ENCODE results near the gene SENP1.
A peak's percentile ranks its signal among the peaks of the same experiment; 100 is the strongest.
"Not testable (repeated sequence)": the region's sequence is repeated elsewhere in the genome, so short reads cannot be mapped to it uniquely, and the experiment has no call there.

Gene SENP1

GRCh38 chr12:48111312-48111693, 5.4 kb upstream of the SENP1 start:
- DNase-seq (ENCODE audit: low read depth) = not testable (repeated sequence)

- DNase-seq (ENCODE audit: low read depth) = no peak
These were observed 4.9 kb upstream of the SENP1 start for GRCh38 chr12:48110691-48111311.

- DNase-seq (ENCODE audit: low read depth) = no peak
These were observed 3.5 kb upstream of the SENP1 start for GRCh38 chr12:48109424-48109823.

- DNase-seq (ENCODE audit: low read depth) = no peak
These were observed 1.1 kb upstream of the SENP1 start for GRCh38 chr12:48106681-48107613.

GRCh38 chr12:48105321-48105866, 485 bp downstream of the SENP1 start:
- peak; percentile 22 for DNase-seq (ENCODE audit: low read depth)

GRCh38 chr12:48104531-48104930, 1.3 kb downstream of the SENP1 start:
- no peak for DNase-seq (ENCODE audit: low read depth)

GRCh38 chr12:48092611-48093010, 13.3 kb downstream of the SENP1 start:
- no peak for DNase-seq (ENCODE audit: low read depth)

- DNase-seq (ENCODE audit: low read depth) = no peak
These were observed 19.6 kb downstream of the SENP1 start for GRCh38 chr12:48086327-48086726.

- DNase-seq (ENCODE audit: low read depth) = no peak
These were observed 20.9 kb downstream of the SENP1 start for GRCh38 chr12:48084841-48085460.

GRCh38 chr12:48084066-48084465, 21.8 kb downstream of the SENP1 start:
- DNase-seq (ENCODE audit: low read depth) = no peak

GRCh38 chr12:48080821-48081220, 25.1 kb downstream of the SENP1 start:
- no peak for DNase-seq (ENCODE audit: low read depth)

- no peak for DNase-seq (ENCODE audit: low read depth)
These were observed 25.6 kb downstream of the SENP1 start for GRCh38 chr12:48080285-48080684.

- no peak for DNase-seq (ENCODE audit: low read depth)
These were observed 27.0 kb downstream of the SENP1 start for GRCh38 chr12:48078901-48079300.

- no peak for DNase-seq (ENCODE audit: low read depth)
These were observed 28.8 kb downstream of the SENP1 start for GRCh38 chr12:48077111-48077510.

- no peak for DNase-seq (ENCODE audit: low read depth)
These were observed 30.0 kb downstream of the SENP1 start for GRCh38 chr12:48075832-48076231.

- no peak for DNase-seq (ENCODE audit: low read depth)
These were observed 31.6 kb downstream of the SENP1 start for GRCh38 chr12:48074266-48074665.

GRCh38 chr12:48072266-48072665, 33.6 kb downstream of the SENP1 start:
- DNase-seq (ENCODE audit: low read depth) = no peak

- DNase-seq (ENCODE audit: low read depth) = no peak
These were observed 34.1 kb downstream of the SENP1 start for GRCh38 chr12:48071808-48072207.

GRCh38 chr12:48070731-48071130, 35.1 kb downstream of the SENP1 start:
- DNase-seq (ENCODE audit: low read depth) = no peak

GRCh38 chr12:48070033-48070432, 35.8 kb downstream of the SENP1 start:
- no peak for DNase-seq (ENCODE audit: low read depth)

GRCh38 chr12:48069241-48069640, 36.6 kb downstream of the SENP1 start:
- no peak for DNase-seq (ENCODE audit: low read depth)

GRCh38 chr12:48068457-48068856, 37.4 kb downstream of the SENP1 start:
- no peak for DNase-seq (ENCODE audit: low read depth)

All from stimulated activated CD8-positive, alpha-beta memory T cell treated with anti-CD3 and anti-CD28 coated beads, Interleukin-7, amount 100 ng/mL, for 24 hours (primary cell).